Measurements from ENCODE around the gene CPEB3. TPM values are rescaled to one million over a fixed set of nuclear protein-coding genes. Genes with fewer than 3 reads are reported as not detected.

The CPEB3 gene
- total and polyA plus RNA-seq, 2 donors (not counting 3 experiments of a cell fraction or from before 2014, with no cell fraction given) = 0.80 to 2.2 TPM

DNA sequence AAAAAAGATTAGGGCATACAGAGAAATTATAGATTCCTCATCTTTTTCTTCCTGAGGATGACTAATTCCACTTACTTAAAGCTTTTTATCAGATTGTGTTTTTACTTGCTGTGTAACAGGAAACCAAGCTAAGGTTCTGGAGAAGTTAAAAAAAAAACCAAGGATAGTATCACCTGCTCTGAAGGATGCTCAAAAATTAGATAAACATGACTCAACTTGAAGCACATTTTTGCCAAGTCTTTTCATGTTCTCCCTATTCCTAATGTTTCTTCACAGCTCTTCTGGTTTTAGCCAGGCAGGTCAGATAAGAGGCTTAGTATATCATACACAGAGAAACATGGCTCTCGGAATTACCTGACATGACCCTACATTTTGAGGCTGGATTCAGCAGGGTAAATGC is 90.3 kb downstream of the CPEB3 start:
- FAIRE-seq (peak; percentile 66), DNase-seq (ENCODE audit: low read depth, low spot score) (peak; percentile 27)
- H3K27ac ChIP-seq (ENCODE audit: insufficient read depth, low read depth, low read length) = no peak overlapping the region
- no TSS peak for BruUV-seq (replicated peaks)
- H3K79me2 ChIP-seq (ENCODE audit: control insufficient read depth, insufficient read depth, low read length) = no peaks in the 10 kb centered on the region
- TF ChIP-seq FOS (IDR thresholded peaks at IDR 0.05; ENCODE audit: borderline replicate concordance, insufficient read depth, low read length) = peak; percentile 44
- TF ChIP-seq GATA2 (IDR thresholded peaks at IDR 0.05; ENCODE audit: insufficient read depth, insufficient read length, low read depth, low read length) = peak; percentile 44
- no peak for TF ChIP-seq MAX (IDR thresholded peaks at IDR 0.05; ENCODE audit: insufficient read depth, insufficient read length)
- intact Hi-C loops (cut with micrococcal nuclease) (loop anchor here (5.0 kb wide), 1 partner anchor 113 kb away; no protein-coding TSS in a partner anchor), dilution Hi-C loops (cut with MboI; ENCODE audit: extremely low pct_ligation_motif_present, low sequenced_read_pairs) (no loop called here)
- no peaks in the 10 kb centered on the region for H3K9me1 ChIP-seq (replicated peaks; ENCODE audit: control insufficient read depth, extremely low read depth, insufficient read depth, low read length)
- no peak overlapping the region for H2AFZ ChIP-seq (ENCODE audit: low read depth, low read length)
- no peak overlapping the region for H3K9ac ChIP-seq (replicated peaks; ENCODE audit: extremely low read depth, insufficient read depth, low read length)
- ChIA-PET POLR2A (no interaction called here), CTCF (interaction anchor here (0.6 to 0.9 kb wide), 4 partner anchors 11 to 124 kb away, joined by 3 to 6 read pairs (median 4); no protein-coding TSS in a partner anchor)
- H3K4me2 ChIP-seq (ENCODE audit: insufficient read depth, low read length) = no peak overlapping the region
- H3K36me3 ChIP-seq (ENCODE audit: control insufficient read depth in 2 of 2, extremely low read depth in 1 of 2, insufficient read depth in 2 of 2, low read length in 2 of 2) = no peaks in the 10 kb centered on the region
- peaks cover 5% of the 10 kb centered on the region for H3K4me1 ChIP-seq (ENCODE audit: control insufficient read depth, extremely low read depth, insufficient read depth, low read length)
- H3K9me3 ChIP-seq (replicated peaks; ENCODE audit: control insufficient read depth, insufficient read depth, low read length) = no peaks in the 10 kb centered on the region
- H3K4me3 ChIP-seq (replicated peaks in 1 of 3; ENCODE audit: insufficient read depth in 1 of 3, low read depth in 1 of 3, low read length in 3 of 3) = no peak overlapping the region
- H4K20me1 ChIP-seq (replicated peaks; ENCODE audit: control insufficient read depth, extremely low read depth, insufficient read depth, low read length) = no peaks in the 10 kb centered on the region
- no peaks in the 10 kb centered on the region for H3K27me3 ChIP-seq (ENCODE audit: control insufficient read depth in 2 of 2, insufficient read depth in 2 of 2, low read length in 2 of 2)

GRCh38 chr10:92187101-92187500 is 103.8 kb downstream of the CPEB3 start:
- no peak overlapping the region for H3K9ac ChIP-seq (replicated peaks; ENCODE audit: extremely low read depth, insufficient read depth, low read length)
- H3K4me3 ChIP-seq (replicated peaks in 1 of 3; ENCODE audit: insufficient read depth in 1 of 3, low read depth in 1 of 3, low read length in 3 of 3) = no peak overlapping the region
- H3K4me2 ChIP-seq (ENCODE audit: insufficient read depth, low read length) = no peak overlapping the region
- no peak overlapping the region for H2AFZ ChIP-seq (ENCODE audit: low read depth, low read length)
- H4K20me1 ChIP-seq (replicated peaks; ENCODE audit: control insufficient read depth, extremely low read depth, insufficient read depth, low read length) = no peaks in the 10 kb centered on the region
- ChIA-PET POLR2A (no interaction called here), CTCF (no interaction called here)
- no peaks in the 10 kb centered on the region for H3K9me1 ChIP-seq (replicated peaks; ENCODE audit: control insufficient read depth, extremely low read depth, insufficient read depth, low read length)
- no peaks in the 10 kb centered on the region for H3K27me3 ChIP-seq (ENCODE audit: control insufficient read depth in 2 of 2, insufficient read depth in 2 of 2, low read length in 2 of 2)
- dilution Hi-C loops (cut with MboI; ENCODE audit: extremely low pct_ligation_motif_present, low sequenced_read_pairs) = no loop called here
- FAIRE-seq (no peak), DNase-seq (ENCODE audit: low read depth, low spot score) (no peak)
- H3K9me3 ChIP-seq (replicated peaks; ENCODE audit: control insufficient read depth, insufficient read depth, low read length) = no peaks in the 10 kb centered on the region
- no peaks in the 10 kb centered on the region for H3K4me1 ChIP-seq (ENCODE audit: control insufficient read depth, extremely low read depth, insufficient read depth, low read length)
- no peaks in the 10 kb centered on the region for H3K79me2 ChIP-seq (ENCODE audit: control insufficient read depth, insufficient read depth, low read length)
- H3K36me3 ChIP-seq (ENCODE audit: control insufficient read depth in 2 of 2, extremely low read depth in 1 of 2, insufficient read depth in 2 of 2, low read length in 2 of 2) = no peaks in the 10 kb centered on the region
- TF ChIP-seq MAX (IDR thresholded peaks at IDR 0.05; ENCODE audit: insufficient read depth, insufficient read length) (no peak), MYC (IDR thresholded peaks at IDR 0.05; ENCODE audit: low read depth, low read length) (no peak), POLR2AphosphoS5 (IDR thresholded peaks at IDR 0.05; ENCODE audit: insufficient read depth, low read depth, low read length) (no peak), FOS (IDR thresholded peaks at IDR 0.05; ENCODE audit: borderline replicate concordance, insufficient read depth, low read length) (no peak), POLR2A (IDR thresholded peaks at IDR 0.05; ENCODE audit: low read depth, low read length) (no peak), JUN (IDR thresholded peaks at IDR 0.05; ENCODE audit: borderline replicate concordance, insufficient read depth, insufficient read length, low read depth) (no peak), EZH2 (IDR thresholded peaks at IDR 0.05; ENCODE audit: borderline replicate concordance, low read depth, low read length, severe bottlenecking) (no peak), GATA2 (IDR thresholded peaks at IDR 0.05; ENCODE audit: insufficient read depth, insufficient read length, low read depth, low read length) (no peak)
- TF ChIP-seq, protein P1, sequence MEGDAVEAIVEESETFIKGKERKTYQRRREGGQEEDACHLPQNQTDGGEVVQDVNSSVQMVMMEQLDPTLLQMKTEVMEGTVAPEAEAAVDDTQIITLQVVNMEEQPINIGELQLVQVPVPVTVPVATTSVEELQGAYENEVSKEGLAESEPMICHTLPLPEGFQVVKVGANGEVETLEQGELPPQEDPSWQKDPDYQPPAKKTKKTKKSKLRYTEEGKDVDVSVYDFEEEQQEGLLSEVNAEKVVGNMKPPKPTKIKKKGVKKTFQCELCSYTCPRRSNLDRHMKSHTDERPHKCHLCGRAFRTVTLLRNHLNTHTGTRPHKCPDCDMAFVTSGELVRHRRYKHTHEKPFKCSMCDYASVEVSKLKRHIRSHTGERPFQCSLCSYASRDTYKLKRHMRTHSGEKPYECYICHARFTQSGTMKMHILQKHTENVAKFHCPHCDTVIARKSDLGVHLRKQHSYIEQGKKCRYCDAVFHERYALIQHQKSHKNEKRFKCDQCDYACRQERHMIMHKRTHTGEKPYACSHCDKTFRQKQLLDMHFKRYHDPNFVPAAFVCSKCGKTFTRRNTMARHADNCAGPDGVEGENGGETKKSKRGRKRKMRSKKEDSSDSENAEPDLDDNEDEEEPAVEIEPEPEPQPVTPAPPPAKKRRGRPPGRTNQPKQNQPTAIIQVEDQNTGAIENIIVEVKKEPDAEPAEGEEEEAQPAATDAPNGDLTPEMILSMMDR (IDR thresholded peaks at IDR 0.05; ENCODE audit: extremely low read depth in 1 of 2, insufficient read depth in 1 of 2, low read depth in 1 of 2, low read length in 2 of 2) = no peak
- intact Hi-C loops (cut with micrococcal nuclease) = no loop called here
- no peak overlapping the region for H3K27ac ChIP-seq (ENCODE audit: insufficient read depth, low read depth, low read length)
- no TSS peak for BruUV-seq (replicated peaks)

All from endothelial cell of umbilical vein (primary cell).